ENCODE results near the gene STH.

- TF ChIP-seq CTCF (IDR thresholded peaks at IDR 0.05) (no peak), ESRRA (IDR thresholded peaks at IDR 0.05; ENCODE audit: borderline replicate concordance, low read length) (no peak), SREBF2 (IDR thresholded peaks at IDR 0.05) (no peak)
Observed at GRCh38 chr17:46038414-46038813, 39.4 kb downstream of the STH start.

Measured in A549 (cell line).